HEK293 (cell line): ENCODE results near the gene HES5.

Source experiments
- BCL6B ChIP-seq: fragments of 450-650 bp; formaldehyde crosslinking; IDR thresholded peaks from 2 replicates; pipeline ENCODE4 v1.5.1; 2017; ENCODE audit warnings: missing biosample characterization, missing genetic modification characterization
- HOXA7 ChIP-seq: sonication (generic); formaldehyde crosslinking; IDR thresholded peaks from 2 replicates; pipeline ENCODE4 v1.8.1; 2022; ENCODE audit warnings: missing genetic modification reagents, borderline replicate concordance
- REST ChIP-seq: fragments of 450-650 bp; formaldehyde crosslinking; IDR thresholded peaks from 2 replicates; pipeline ENCODE4 v1.5.1; 2016; ENCODE audit warnings: missing biosample characterization, missing genetic modification characterization
- ZNF610 ChIP-seq: fragments of 450-650 bp; formaldehyde crosslinking; IDR thresholded peaks from 2 replicates; pipeline ENCODE4 v1.5.1; 2016; ENCODE audit warnings: missing biosample characterization, missing genetic modification characterization, borderline replicate concordance
- ZSCAN30 ChIP-seq: fragments of 450-650 bp; IDR thresholded peaks from 2 replicates; pipeline ENCODE4 v1.5.1; 2018; ENCODE audit warnings: missing biosample characterization, mild to moderate bottlenecking, missing genetic modification characterization, moderate library complexity
- TF ChIP-seq, protein P1 (sequence below): fragments of 450-650 bp; formaldehyde crosslinking; IDR thresholded peaks from 2 replicates; pipeline ENCODE4 v1.5.1; 2016; ENCODE audit warnings: missing biosample characterization, missing genetic modification characterization

- TF ChIP-seq ZSCAN30 (tag by site-specific recombination) = no peak
- TF ChIP-seq, protein P1, sequence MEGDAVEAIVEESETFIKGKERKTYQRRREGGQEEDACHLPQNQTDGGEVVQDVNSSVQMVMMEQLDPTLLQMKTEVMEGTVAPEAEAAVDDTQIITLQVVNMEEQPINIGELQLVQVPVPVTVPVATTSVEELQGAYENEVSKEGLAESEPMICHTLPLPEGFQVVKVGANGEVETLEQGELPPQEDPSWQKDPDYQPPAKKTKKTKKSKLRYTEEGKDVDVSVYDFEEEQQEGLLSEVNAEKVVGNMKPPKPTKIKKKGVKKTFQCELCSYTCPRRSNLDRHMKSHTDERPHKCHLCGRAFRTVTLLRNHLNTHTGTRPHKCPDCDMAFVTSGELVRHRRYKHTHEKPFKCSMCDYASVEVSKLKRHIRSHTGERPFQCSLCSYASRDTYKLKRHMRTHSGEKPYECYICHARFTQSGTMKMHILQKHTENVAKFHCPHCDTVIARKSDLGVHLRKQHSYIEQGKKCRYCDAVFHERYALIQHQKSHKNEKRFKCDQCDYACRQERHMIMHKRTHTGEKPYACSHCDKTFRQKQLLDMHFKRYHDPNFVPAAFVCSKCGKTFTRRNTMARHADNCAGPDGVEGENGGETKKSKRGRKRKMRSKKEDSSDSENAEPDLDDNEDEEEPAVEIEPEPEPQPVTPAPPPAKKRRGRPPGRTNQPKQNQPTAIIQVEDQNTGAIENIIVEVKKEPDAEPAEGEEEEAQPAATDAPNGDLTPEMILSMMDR (tag by site-specific recombination) = no peak
- TF ChIP-seq REST = no peak
- no peak for TF ChIP-seq BCL6B (tag by site-specific recombination)
- TF ChIP-seq ZNF610 (tag by site-specific recombination) = no peak
- no peak for TF ChIP-seq HOXA7 (CRISPR knock-in tag)
Observed at GRCh38 chr1:2558861-2559260, 28.8 kb upstream of the HES5 start.
